CD1c-positive myeloid dendritic cell (primary cell): ENCODE results near the gene EFTUD2.
A peak's percentile ranks its signal among the peaks of the same experiment; 100 is the strongest.

Experiments
- DNase-seq: peaks from one replicate; pipeline ENCODE4 v3.0.0-alpha.2; 2016; ENCODE audit errors: extremely low spot score

The EFTUD2 gene

DNA sequence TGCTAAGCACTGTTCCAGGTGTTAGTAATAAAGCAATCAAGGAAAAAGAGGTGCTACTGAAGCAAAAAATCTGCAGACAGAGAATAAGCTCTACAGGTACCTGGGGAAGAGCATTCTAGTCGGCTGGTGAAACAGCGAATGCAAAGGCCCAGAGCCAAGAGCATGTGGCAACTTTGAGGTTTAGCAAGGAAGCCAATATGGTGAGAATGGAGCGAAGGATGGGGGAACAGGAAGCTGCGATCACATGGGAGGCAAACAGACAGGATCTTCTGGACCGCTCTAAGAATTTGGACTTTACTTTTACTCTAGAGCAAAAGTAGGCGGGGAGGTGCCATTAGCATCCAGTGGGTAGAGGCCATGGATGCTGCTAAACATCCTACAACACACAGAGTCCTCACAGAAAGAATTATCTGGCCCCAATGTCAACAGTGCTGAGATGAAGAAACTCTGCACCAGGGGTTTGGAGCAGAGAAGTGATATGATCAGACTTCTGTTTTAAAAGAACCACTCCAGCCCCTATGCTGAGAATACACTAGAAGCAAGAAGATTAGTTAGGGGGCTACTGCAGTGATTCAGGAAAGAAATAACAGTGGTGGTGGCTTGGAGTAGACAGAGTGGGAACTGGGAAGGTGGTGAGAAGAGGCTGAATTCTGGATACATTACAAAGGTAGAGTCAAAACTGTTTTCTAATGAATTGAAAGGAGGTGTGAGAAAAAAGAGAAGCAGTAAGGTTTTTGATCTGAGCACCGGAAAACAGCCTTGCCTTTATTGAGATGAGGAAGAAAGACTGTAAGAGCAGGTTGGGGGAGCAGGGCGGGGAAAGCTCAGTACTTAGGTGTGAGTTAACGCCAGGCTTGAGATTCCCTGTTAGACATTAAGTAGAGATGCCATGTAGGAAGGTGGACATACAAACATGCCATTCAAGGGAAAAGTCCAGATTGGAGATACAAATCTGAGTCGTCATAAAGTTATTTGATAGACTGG, 11.0 kb downstream of the EFTUD2 start:
- no peak for DNase-seq

DNA sequence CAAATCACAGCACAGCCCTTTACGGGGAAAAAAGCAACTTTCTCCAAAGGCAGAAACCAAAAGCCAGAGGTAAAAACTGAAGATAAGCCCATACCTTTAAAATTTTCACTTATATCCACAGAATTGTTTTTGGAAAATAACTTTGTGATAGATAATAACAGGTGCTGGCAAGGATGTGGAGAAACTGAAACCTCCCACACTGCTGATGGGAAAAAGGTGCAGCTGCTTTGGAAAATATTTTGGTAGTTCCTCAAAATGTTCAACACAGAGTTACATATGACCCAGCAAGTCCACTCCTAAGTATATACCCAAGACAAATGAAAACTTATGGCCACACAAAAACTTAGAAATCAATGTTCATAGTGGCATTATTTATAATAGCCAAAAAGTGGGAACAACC, 12.2 kb downstream of the EFTUD2 start:
- DNase-seq, result no peak

DNA sequence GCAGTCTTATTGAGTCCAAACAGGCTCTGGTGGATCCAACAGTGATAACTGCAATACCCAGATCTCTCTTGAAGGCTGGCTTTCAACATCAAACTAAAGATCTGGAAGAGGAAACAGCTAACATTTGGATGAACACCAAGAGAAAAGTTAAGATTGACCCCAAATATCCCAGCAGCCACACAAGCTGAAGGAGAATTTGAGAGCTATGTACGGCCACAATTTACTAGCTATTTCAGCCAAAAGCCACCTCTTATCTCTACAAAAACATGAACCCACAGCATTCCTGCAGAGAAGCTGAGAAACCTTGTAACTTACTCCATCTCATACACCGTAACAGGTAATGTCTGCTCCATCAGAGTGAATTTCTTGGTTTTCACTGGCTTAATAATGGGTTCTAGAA, 14.3 kb downstream of the EFTUD2 start:
- DNase-seq, result no peak

DNA sequence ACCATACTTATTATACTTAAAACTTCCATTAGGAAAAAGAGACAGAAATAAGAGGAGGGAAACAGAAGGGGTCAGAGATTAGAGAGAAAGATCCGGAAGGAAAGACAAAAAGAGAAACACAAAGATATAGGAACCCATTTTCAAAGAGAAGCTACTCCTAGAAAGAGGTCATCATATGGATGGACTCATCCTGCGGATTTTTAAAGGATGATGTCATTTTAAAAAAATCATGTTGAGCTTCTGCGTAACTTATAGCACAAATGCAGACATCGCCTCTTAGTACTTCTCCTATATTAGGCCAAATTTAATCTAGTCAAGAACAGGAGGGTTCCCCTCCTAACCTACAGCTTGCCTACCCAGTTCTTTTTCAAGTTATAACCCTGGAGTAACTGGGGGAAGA, 18.1 kb downstream of the EFTUD2 start:
- no peak for DNase-seq

DNA sequence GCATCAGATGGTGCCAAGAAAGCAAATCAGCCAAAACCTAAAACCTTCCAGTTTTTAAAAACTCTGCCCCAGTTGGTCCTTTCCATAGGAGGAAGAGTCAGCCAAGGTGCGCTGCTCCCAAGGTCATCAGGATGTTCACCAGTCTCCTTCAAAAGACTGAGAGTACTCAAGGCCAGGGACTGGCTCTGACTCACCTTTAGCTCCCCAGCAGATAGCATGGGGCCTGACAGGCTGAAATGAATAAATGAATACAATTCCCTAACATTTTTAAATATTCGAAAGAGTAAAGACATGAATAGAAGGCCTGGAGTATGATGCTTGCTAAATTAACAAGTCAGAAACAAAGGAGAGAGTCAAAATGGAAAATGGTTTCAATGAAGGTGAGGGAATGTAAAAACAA, 19.2 kb downstream of the EFTUD2 start:
- no peak for DNase-seq

DNA sequence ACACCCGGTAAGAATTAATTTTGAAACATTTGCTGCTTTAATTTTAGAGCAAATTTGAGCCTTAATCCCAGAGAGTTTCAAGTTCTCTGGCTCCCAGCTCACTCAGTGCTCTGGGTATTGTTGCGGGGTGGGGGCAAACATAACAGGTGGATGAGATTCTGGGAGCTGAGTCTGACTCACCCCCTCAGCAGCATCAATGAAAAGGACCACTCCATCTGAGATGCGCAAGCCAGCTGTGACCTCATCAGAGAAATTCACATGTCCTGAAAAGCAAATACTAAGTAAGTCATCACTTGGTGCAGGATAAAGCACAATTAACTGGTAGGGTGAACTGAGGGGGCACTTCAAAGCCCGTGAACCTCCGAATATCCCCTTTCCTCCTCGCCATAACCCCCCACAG, 19.9 kb downstream of the EFTUD2 start:
- no peak for DNase-seq

DNA sequence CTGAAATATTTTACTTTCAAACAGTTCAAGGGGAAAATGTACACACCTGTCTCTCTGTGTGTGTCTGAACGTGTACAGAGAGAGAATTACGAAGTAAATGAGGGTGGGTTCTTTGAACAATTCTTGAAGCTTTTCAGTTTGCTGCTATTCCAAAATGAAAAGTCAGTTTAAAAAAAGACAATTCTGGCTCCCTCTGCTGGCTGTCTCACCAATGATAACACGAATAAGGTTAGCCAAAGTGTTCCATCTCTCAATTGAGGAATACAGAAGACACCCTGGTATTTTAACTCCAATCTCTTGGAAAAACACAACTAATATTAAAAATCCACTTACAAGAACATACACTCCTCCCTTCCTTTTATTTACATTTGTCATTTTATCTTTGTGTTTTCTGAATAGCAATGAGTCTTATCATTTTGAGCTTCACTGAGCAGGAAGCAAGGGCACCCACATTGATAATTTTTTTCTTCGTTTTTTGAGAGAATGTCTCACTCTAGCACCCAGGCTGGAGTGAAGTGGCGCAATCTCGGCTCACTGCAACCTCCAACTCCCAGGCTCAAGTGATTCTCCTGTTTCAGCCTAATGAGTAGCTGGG, 20.5 kb downstream of the EFTUD2 start:
- DNase-seq, result peak; percentile 35

DNA sequence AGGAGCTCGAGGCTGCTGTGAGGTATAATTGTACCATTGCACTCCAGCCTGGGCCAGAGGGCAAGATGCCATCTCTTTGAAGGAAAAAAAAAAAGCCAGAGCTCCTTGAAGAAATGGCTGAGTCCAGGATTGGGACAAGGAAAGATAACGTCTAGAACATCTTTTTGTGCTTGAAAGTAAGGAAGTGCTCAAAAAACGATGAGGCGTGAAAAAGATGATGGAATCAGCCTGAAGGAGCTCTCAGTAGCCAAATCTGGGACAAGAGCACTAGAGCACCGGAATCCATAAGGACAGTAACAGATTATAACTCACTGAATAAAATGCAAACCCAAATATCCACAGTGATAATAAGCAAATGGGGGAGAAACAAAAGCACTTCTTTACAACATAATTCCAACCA, 22.1 kb downstream of the EFTUD2 start:
- no peak for DNase-seq

DNA sequence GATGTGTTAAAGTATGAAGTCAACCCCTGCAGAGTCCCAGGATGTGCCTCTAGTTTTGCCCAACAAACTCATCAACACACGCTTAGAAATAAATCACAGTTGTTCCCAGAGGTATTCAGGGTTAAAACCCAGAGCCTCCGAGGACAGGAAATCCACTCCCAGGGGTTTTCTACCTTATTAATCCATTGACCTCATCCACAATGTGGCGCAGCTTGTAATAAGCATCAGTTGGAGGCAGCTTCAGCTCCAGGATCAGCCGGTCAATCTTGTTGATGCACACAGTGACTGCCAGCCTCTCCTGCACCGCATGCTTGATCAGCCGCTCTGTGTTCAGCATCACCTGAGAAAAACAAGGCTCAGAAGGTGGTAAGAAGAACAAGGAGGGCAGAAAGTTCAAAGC, 23.5 kb downstream of the EFTUD2 start:
- DNase-seq, result no peak

DNA sequence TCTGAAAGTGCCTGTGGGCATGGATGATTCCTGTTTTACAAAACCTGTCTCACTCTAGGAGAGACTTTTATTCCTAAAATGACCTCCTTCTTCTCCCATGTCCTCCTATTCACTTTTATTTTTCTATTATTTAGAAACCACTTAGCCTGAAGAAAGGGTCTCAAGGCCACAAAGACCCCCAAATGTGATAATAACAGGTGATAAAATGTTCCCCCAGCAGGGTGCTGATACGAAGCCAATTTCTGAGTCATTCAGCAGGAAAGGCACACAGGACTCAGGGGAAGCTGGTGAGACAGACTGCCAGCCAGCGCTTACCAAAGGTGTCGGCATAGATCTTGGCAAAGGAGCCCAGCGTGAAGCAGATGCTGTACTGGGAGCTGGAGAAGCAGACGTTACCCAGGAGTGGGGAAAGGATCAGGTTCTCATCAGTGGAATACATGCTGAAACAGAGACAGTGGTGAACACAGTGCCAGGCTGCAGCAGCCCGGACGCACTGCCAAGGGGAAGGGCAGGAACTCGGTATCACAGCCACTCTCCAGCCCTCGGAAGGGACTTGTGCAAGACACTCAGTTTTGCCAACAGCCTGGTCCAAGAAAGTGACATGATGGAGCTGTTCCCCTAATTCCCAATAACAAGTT, 27.0 kb downstream of the EFTUD2 start:
- no peak for DNase-seq

DNA sequence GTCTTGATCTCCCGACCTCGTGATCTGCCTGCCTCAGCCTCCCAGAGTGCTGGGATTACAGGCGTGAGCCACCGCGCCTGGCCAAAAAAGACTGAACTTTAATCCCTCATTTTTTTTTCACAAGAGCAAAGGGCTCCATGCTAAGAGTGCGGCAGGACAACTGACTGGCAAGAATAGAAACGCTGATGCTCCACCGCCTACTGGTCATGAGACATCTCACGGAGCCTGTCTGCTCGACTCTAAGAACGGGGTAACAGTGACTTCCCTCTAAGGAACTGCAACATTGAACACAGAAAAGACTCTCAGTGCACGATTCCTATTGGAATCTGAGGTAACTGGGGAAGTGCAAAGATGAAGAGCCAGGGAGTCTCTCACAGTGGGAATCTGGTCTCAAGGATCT, 27.7 kb downstream of the EFTUD2 start:
- no peak for DNase-seq

DNA sequence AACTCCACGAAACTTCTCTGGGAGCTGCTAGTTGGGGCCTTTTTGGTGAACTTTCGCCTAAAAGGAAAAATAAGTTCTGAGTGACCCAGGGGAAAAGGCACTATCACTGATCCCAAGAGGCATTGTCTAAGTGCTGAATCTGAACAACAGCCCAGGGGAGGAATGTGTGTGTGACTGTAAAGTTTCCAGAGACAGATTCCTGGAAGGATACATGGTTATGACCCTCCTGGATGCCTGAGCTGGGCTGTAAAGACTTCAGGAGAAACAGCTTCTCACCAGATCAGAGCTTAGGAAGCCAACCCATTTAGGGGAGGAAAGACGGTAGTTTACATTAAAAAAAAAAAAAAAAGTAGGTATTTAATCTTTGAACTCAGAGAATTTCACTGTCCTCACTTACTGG, 31.4 kb downstream of the EFTUD2 start:
- DNase-seq, result no peak

DNA sequence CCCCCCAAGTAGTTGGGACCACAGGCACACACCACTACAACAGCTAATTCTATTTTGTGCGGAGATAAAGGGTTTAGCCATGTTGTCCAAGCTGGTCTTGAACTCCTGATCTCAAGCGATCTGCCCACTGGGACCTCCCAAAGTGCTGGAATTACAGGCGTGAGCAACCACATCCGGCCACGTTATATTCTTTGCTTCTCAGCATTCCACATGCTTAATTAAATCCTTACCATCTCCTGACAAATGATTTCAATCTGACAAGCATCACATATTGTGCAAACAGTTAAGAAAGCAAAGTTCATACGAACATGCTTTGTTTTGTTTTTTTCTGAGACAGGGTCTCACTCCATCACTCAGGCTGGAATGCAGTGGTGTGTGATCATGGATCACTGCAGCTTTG, 33.3 kb downstream of the EFTUD2 start:
- no peak for DNase-seq

DNA sequence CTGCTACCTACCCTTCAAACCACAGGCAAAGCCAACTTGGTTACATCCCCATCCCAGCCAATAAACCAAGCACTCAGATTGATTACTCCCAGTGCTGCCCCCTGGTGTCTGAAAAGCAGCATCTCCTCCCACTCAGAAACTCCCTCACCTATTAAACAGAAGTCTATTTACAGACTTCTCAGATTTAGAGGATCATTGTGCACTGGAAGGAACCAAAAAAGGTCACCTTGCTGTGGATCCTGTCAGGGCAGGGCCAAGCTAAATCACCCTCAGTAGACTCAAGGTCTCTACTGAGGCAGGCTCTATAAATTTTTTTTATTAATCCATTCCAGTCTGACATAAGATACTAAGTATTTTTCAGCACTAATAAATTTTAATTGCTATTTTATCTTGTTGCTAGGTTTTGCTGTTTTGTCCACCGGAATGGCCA, 34.0 kb downstream of the EFTUD2 start:
- peak; percentile 83 for DNase-seq

DNA sequence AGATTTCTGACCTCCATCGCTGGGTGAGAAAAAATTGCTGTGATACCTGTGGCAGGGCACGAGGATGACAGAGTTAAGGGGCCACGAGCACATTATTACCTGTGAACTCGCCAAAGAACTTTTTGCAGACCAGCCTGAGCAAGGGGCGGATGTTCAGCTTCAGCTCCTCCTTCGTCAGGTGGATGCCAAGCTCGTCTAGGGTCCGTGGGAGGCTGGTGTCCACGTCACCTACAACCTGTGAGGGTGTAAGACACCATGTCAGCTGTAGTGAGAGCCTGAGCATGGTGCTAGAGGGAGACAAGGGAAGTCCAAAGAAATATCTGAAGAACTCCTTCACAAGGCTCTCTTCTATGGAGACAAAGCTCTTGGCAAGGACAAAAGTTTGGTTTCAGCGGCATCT, 34.4 kb downstream of the EFTUD2 start:
- DNase-seq, result no peak

DNA sequence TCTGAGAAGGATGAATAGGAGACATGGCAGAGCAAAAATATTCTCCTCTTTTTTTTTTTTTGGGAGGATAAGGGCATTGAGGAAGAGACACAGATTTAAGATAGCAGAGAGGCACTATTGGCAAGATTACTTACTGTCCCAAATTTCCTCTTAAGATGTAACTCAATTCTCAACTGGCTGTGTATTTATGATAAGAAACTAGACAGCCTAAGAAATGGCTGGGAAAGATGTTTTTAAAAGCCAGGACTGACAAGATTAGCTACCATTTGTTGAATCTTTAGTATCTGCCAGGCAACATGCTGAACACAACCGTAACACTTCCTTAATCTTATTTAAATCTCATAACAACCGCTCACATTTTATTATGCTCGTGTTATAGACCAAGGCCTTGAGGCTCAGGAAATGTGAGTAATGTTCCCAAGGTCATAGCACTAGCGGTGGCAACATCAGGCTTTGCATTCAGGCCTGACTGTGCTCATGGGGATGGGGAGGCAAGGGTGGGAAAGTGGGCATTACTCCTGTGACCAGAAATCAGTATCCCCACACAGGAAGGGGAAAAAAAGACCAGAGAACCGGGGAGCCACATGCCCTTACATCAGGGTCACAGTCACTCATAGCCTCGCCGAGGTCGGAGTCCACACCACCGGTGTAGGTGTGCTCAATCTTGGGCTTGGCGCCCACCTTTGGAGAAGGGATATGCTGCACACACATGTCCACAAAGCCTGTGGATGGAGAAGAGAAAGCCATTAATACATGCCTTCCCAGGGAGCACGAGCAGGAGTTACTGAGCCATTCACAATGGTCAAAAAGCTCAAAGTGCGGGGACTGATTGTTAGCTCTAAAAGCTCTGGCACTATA, 36.0 kb downstream of the EFTUD2 start:
- no peak for DNase-seq

DNA sequence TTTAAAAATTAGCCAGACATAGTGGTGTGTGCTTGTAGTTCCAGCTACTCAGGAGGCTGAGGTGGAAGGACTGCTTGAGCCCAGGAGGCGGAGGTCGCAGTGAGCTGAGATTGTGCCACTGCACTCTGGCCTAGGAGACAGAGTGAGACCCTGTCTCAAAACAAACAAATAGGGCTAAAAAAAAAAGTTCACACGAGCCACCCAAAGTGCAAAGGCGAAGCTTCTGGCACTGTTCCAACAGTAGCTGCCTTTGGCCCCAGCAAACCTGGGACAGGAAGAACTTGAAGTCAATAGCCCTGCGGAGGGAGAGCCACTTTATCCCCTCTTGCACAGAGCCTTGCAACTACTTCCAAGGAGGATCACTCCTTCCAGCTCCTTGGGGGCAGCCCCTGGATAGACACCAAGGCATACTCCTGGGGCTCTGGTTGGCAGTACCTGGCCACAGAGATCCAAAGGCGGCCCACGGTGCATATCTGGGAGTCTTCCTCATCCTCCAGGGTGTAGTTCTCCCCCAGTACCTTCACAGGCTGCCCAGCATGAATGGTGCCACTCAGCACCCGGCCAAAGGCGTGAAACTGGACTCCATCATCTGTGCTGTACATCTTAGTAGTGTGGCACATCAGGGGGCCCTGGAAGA, 36.8 kb downstream of the EFTUD2 start:
- no peak for DNase-seq

DNA sequence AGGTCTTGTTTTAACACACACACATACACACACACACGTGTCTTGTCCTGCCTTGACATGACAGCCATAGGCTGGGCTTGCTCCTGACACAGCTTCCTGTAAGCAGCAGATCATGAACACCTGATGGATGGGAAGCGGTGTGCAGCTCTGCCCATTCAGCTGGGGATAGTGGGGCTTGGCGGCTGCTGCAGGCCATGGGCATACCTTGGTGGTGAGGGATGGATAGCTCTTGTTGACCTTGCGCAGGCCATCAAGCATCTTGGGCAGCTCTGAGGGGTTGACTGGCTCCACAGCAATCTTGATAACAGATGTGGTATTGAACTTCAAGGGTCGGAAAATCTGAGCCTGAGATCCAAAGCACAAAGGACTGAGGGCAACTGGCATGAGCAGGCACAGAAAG, 39.5 kb downstream of the EFTUD2 start:
- DNase-seq, result no peak

DNA sequence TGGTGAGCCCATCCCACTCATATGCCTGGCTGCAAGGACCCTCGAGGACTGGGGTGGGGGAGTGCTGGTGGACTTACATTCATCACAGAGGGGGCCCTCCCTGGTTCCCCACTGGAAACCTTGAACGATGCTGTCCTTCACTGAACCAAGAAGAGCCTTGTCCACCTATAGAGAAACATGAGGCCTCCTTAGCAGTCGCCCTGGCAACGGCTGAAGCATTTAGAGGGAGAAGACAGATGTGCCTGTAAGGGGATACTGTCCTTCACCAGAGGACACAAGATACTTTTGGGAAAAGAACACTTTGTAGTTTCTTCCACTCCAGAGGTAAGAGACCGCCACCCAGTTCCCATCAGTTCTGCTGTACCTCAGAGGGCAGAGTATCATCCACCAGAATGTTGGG, 45.1 kb downstream of the EFTUD2 start:
- no peak for DNase-seq

DNA sequence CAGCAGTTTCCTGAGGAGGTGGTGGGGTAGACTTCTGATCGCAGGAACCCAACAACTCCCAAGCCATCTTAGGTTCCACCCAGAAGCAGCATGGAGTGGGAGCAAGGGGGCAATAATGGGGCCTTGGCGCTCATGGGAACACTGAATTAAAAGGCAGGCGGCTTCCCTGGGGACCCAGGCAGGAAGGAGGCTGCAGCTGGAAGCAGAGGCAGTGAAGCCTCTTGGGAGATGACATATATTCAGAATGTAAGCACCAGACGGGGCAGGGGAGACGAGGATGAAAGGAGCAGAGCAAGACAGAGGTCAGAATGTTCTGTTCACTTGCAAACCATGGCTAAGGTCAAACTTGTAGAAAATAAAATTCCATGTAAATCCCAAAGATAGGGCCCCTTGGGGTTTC, 48.6 kb downstream of the EFTUD2 start:
- no peak for DNase-seq

DNA sequence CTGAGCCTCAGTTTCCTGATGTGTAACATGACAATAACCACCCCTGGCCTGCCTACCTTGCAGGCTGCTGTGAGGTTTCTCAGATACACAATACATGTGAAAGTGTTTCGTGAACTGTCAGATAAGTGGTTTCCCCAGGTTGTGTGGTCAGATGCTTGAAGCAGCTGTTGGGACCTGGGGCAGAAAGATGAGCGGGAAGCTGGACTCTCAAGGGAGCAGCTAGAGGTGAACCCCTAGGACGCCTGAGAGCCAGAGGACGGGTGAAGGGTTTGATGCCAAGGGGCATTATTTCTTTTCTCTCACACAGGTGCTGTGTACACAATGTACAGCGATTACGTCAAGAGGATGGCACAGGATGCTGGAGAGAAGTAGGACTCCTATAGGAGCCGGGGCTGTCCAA, 49.2 kb downstream of the EFTUD2 start:
- DNase-seq, result no peak
